ELF-1 (cell line): ENCODE measurements around the gene SLC6A17.

Experiments used
- DNase-seq: peaks from one replicate; pipeline ENCODE4 v3.0.0-alpha.2; 2016; ENCODE audit warnings: low read depth, low spot score

Gene SLC6A17

GRCh38 chr1:110203021-110203661, 52.8 kb downstream of the SLC6A17 start:
- DNase-seq, result peak; percentile 80

DNA sequence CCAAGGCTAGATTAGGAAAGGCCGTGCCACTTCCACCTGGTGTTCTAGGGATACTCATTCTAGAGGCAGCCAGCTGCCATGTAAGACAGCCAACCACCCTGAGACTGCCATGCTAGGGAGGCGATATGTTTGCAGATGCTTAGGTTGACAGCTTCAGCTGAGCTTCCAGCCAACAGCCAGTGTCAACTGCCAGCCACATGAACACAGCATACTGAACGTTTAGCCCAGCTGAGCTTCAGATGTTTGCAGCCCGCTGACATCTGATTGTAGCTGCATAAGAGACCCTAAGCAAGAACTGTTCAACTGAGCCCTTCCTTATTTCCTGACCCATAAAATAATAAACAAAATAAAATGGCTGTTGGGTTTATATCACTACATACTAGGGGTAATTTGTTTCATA, 54.9 kb downstream of the SLC6A17 start:
- no peak for DNase-seq

- no peak for DNase-seq
Measured at GRCh38 chr1:110205591-110206155, 55.4 kb downstream of the SLC6A17 start.

- no peak for DNase-seq
Measured at GRCh38 chr1:110206261-110206920, 56.1 kb downstream of the SLC6A17 start.

GRCh38 chr1:110207831-110208230, 57.5 kb downstream of the SLC6A17 start:
- peak; percentile 83 for DNase-seq

GRCh38 chr1:110208916-110209645, 58.8 kb downstream of the SLC6A17 start:
- DNase-seq, result peak; percentile 34

DNA sequence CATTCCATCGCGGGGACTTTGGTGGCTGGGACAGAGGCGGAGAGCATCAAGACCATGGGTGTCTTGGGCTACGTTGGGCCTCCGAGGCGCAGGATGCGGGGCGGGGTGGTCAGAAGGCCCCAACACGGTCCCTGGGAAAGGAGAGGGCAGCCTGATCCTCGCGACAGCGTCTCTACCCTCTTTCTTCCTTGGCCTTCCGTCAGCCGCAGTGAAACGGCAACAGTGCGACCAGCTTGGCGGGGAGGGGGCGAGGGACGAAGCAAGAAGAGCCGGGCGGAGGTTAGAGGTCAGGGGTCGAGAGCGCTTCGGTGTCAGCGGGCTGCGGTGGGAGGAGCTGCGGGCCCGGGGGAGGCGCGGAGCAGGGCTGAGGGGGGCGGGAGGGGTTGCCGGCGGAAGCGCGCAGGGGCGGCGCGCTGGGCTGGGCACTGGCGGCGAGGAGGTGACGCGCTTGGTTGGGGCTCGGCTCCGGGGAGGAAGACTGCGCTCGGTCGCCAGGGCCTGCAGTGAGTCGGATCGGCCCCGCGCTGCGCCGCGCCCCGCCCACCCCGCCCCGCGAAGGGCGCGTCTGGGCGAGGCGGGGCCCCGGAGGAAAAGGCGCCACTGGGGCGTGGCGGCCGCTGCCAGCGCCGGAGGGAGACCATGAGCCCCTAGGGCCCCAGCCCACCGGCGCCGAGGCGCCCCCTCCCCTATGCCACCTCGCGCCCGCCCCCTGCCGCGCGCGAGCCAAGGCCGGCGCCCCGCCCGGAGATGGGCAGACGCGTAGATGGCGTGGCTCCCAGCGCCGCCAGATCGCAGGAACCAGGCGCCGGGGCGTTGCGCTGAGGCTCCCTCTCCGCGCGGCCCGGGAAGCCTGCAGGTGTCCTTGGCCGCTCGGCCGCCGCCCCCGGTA, 59.7 kb downstream of the SLC6A17 start, which contains the start of gene KCNC4:
Gene KCNC4 (plus strand): TSS at position 600 of the 889 bp plus-strand sequence. CDS start 1,186 bp downstream, outside the sequence.
- DNase-seq, result peak; percentile 80

GRCh38 chr1:110210604-110211495, 60.6 kb downstream of the SLC6A17 start:
- peak; percentile 60 for DNase-seq

DNA sequence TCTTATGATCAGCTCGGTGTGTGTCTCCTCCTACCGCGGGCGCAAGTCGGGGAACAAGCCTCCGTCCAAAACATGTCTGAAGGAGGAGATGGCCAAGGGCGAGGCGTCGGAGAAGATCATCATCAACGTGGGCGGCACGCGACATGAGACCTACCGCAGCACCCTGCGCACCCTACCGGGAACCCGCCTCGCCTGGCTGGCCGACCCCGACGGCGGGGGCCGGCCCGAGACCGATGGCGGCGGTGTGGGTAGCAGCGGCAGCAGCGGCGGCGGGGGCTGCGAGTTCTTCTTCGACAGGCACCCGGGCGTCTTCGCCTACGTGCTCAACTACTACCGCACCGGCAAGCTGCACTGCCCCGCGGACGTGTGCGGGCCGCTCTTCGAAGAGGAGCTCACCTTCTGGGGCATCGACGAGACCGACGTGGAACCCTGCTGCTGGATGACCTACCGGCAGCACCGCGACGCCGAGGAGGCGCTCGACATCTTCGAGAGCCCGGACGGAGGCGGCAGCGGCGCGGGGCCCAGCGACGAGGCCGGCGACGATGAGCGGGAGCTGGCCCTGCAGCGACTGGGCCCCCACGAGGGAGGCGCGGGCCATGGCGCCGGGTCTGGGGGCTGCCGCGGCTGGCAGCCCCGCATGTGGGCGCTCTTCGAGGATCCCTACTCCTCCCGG, 61.3 kb downstream of the SLC6A17 start:
- DNase-seq, result no peak

DNA sequence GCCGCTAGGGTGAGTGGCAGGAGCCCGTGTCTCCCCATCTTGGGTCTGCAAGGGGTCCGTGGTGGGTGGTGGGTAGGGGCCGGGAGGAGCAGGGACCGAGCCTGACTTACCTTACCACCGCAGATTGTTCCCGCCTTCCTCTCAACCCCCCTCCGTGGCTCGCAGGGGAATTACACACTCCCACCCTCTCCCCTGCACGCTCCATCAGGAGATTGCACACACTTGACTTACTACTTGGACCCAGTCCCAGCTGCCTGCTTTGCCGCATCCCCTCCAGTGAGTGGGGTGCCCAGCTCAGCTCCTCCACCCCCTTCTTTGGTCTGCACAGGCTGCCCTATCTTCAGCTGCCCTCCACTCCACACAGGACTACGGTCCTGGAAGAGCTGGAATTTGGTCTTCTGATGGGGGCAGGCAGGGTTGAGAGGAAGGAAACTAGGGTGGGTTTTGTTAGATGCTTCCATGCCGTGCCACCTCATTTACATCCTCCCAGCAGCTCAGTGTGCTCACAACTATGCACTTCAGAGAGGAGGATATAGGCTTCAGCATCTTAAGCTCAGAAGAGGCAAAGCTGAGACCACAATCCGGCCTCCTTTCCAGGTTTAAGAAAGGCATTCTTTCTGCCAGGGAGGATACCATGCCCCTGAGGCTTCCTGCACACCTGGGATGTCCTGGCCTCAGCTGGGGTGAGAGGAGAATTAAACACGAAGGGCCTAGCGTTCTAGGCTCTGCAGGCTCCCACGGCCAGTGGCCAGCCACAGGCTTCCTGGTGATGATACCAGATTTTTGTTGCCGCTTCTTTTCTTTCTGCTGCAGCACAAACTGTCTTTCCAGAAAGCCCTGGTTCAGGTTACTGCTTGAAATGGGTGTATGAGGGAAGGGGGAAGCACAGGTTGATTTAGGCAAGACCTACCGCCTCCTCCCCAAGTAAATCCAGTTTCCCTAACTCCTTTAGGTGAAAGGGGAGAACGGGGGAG, 62.2 kb downstream of the SLC6A17 start:
- DNase-seq, result no peak

- DNase-seq, result no peak
Measured at GRCh38 chr1:110213143-110213540, 62.8 kb downstream of the SLC6A17 start.

DNA sequence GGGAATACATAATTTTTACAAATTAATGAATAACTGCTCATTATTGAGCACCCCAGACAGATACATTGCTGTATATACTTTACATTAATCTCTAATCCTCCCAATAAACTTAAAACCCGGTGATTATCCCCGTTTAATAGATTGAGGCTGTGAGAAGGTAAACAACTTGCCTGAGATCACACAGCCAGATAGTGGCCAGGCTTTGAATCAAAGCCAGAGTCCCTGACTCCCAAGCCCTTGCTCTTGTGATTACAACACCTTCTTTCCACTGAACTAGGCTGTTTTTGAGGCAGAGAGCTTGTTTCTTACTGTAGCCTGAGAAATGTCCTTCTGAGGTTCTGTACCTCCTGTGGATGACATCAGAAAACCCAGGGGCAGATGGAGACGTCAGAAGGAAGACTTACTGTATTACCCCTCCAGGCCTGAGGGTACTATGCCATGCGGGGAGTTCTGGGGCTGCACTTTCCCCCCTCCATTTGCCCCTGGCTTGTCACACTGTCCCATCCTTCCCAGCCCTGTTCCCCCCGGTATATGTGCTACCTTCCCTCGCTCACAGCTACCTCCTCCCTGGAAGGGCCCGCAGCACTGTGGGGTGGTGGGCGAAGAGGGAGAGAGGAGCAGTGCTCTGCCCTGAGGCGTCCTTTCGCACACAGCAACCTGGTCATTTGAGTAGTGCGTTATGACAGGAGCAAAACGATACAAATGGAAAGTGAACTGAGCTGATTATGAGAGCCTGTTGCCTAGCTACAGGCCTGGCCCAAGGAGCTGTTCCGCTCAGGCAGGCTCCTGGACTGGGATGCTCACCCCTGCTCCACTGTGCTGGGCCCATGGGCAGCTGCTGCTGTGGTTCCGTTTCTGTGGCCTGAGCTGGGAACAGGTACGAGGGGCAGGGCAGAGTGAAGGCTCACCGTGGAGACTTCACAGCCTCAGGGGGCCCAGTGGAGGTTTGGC, 64.4 kb downstream of the SLC6A17 start:
- DNase-seq, result no peak

DNA sequence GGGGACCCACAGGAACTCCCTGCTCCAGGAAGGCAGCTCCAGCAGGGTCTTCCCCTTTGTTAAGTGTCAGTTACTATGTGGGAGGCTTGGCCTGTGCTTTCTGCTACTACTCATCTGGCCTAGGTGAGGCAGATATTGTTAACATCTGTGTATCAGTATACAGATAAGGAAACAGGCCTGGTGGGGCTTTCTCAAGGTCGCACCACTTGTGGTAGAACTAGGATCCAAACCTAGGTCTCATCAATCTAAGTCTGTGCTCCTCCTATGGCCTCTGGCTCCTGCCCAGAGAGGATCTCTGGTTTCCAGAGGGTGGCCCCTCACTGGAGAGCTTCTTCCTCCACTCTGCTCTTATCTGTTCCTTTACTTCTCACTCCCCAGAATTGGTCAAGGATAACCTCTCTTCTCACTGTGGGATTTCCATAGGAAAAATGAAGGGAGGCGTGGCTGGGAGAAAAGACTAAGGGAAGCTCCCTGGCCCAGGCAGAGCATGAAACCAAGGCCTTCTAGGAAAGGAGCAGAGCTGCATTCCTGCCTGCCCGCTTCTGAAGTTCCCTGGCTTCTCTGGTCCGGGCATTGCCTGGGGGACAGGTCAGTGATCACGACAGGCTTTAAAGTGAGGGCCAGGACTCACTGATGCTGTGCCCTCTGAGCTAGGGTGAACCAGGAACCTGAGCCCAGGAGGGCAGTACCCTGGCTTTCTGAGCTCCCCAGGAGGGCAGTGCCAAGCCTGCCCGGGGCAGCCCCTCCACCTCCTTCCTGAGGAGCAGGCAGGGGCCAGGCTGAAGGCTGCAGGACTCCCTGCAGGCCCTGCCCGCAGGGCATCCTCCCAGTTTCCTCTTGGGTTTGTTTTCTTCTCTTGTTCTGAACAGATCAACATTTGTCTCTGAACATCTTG, 65.6 kb downstream of the SLC6A17 start:
- peak; percentile 13 for DNase-seq

DNA sequence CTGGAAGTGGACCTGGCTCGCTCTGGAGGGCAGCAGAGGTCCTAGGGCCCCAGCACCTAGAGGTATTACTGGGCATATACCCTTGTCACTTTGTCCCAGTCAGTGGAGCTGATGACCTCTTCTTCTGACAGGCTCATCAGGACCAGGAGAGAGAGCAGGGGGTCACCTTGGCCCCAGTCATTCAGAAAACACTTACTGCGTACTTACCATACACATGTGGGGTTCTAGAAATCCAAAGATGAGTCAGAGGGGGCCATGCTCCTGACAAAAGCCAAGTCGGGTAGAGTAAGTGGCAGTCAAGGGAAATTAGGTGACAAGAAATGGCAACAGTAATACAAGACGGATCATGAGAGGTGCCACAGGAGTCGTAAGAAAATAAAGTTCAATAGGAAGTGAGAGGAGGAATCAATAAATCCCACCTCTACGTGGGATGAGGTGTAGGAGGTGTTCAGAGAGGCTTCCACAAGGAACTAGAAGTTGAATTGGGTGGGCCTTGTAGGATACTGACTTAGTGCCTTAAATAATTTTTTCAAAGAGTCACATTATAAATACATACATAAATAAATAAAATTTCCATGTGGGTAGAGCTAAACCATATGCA, 66.7 kb downstream of the SLC6A17 start:
- DNase-seq, result no peak

DNA sequence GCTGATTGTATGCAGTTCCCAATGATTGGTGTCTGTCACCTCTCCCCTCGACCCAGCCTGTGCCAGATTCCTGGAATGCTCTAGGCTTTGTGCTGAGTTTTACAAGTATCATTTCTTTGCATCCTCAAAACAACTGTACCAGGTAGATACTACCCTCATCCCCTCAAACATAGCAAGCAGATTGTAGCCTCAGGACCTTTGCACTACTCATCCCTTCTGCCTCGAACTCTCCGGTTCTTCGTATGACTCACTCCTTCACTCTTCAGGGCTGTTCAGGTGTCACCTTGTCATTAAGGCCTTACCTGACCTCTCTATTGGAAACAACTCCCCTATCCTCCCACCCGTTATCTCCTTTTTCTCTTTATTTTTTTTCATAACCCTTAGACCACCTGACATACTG, 67.8 kb downstream of the SLC6A17 start:
- DNase-seq, result no peak

- peak; percentile 70 for DNase-seq
Measured at GRCh38 chr1:110218739-110219138, 68.4 kb downstream of the SLC6A17 start.
